Ectodermal cell (in vitro differentiated cells): ENCODE measurements around the gene SGTA.
A peak's percentile ranks its signal among the peaks of the same experiment; 100 is the strongest.

Source experiments
- H3K27ac ChIP-seq: 2 replicates; pipeline ENCODE4 v1.7.0; 2013; ENCODE audit warnings: mild to moderate bottlenecking, low read depth, low read length; ENCODE audit not compliant: insufficient read depth, poor library complexity, severe bottlenecking
- H3K27me3 ChIP-seq: 2 replicates; pipeline ENCODE4 v1.7.0; 2013; ENCODE audit warnings: mild to moderate bottlenecking, low read length; ENCODE audit not compliant: insufficient read depth, control insufficient read depth, poor library complexity, severe bottlenecking
- H3K36me3 ChIP-seq: one replicate; pipeline ENCODE4 v1.7.0; 2013; ENCODE audit warnings: low read length; ENCODE audit not compliant: control insufficient read depth, insufficient read depth
- H3K4me1 ChIP-seq: one replicate; pipeline ENCODE4 v1.7.0; 2013; ENCODE audit warnings: low read length; ENCODE audit not compliant: control insufficient read depth, insufficient read depth
- H3K4me3 ChIP-seq: 2 replicates; pipeline ENCODE4 v1.7.0; 2013; ENCODE audit warnings: low read depth, low read length, control low read depth; ENCODE audit not compliant: insufficient read depth
- H3K9me3 ChIP-seq: 2 replicates; pipeline ENCODE4 v1.7.0; 2013; ENCODE audit warnings: mild to moderate bottlenecking, low read length, moderate library complexity; ENCODE audit not compliant: control insufficient read depth
- WGBS, 2 experiments: methylation state at CpG; one replicate each; pipeline ENCODE4 v1.1.7; 2013; ENCODE audit warnings: missing lambda C conversion rate in 2 of 2; 5-methylcytosine and 5-hydroxymethylcytosine counted together

Gene SGTA

GRCh38 chr19:2750808-2751437, 32.1 kb downstream of the SGTA start:
- no peaks in the 10 kb centered on the region for H3K4me1 ChIP-seq
- peaks cover 7% of the 10 kb centered on the region for H3K36me3 ChIP-seq
- H3K27me3 ChIP-seq = peaks cover 8% of the 10 kb centered on the region
- H3K27ac ChIP-seq = no peak overlapping the region
- no peak overlapping the region for H3K4me3 ChIP-seq
- WGBS, 2 experiments = 86 to 88% methylated on average over 17 of the region's 17 CpGs
- H3K9me3 ChIP-seq = no peaks in the 10 kb centered on the region

- H3K27ac ChIP-seq = no peak overlapping the region
- WGBS, 2 experiments = 86 to 87% methylated on average over 7 of the region's 7 CpGs
- no peak overlapping the region for H3K4me3 ChIP-seq
- H3K9me3 ChIP-seq = no peaks in the 10 kb centered on the region
- H3K36me3 ChIP-seq = no peaks in the 10 kb centered on the region
- H3K27me3 ChIP-seq = peaks cover 13% of the 10 kb centered on the region
- H3K4me1 ChIP-seq = no peaks in the 10 kb centered on the region
These were observed 35.7 kb downstream of the SGTA start for GRCh38 chr19:2747349-2747748.

GRCh38 chr19:2744113-2744512, 39.0 kb downstream of the SGTA start:
- Histone ChIP-seq H3K27ac (no peak overlapping the region), H3K9me3 (no peaks in the 10 kb centered on the region), H3K36me3 (no peaks in the 10 kb centered on the region), H3K4me1 (peaks cover 3% of the 10 kb centered on the region), H3K4me3 (no peak overlapping the region), H3K27me3 (peaks cover 21% of the 10 kb centered on the region)
- WGBS, 2 experiments = 44 to 50% methylated on average over 4 of the region's 4 CpGs

GRCh38 chr19:2743099-2743498, 40.0 kb downstream of the SGTA start:
- H3K4me3 ChIP-seq = no peak overlapping the region
- H3K27ac ChIP-seq = no peak overlapping the region
- no peaks in the 10 kb centered on the region for H3K9me3 ChIP-seq
- peaks cover 5% of the 10 kb centered on the region for H3K4me1 ChIP-seq
- WGBS, 2 experiments = 78 to 85% methylated on average over 8 of the region's 8 CpGs
- no peaks in the 10 kb centered on the region for H3K36me3 ChIP-seq
- H3K27me3 ChIP-seq = peaks cover 16% of the 10 kb centered on the region

DNA sequence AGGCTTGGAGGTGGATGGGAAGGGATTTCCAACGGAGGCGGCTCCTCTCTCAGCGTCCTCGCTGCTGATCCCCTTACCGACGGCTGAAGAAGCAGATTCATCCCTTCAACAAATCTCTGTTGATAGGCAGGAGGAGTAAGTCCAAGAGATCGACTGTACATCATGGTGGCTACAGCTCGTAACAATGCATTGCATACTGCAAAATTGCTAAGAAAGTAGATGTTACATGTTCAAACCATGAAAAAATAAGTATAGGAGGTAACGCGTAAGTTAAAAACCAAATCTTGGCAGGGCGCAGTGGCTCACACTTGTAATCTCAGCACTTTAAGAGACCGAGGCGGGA, 42.8 kb downstream of the SGTA start:
- Histone ChIP-seq H3K27me3 (peaks cover 13% of the 10 kb centered on the region), H3K4me1 (peaks cover 5% of the 10 kb centered on the region), H3K27ac (no peak overlapping the region), H3K4me3 (no peak overlapping the region), H3K36me3 (no peaks in the 10 kb centered on the region), H3K9me3 (no peaks in the 10 kb centered on the region)
- 49 to 50% methylated on average over 13 of the region's 13 CpGs for WGBS, 2 experiments

DNA sequence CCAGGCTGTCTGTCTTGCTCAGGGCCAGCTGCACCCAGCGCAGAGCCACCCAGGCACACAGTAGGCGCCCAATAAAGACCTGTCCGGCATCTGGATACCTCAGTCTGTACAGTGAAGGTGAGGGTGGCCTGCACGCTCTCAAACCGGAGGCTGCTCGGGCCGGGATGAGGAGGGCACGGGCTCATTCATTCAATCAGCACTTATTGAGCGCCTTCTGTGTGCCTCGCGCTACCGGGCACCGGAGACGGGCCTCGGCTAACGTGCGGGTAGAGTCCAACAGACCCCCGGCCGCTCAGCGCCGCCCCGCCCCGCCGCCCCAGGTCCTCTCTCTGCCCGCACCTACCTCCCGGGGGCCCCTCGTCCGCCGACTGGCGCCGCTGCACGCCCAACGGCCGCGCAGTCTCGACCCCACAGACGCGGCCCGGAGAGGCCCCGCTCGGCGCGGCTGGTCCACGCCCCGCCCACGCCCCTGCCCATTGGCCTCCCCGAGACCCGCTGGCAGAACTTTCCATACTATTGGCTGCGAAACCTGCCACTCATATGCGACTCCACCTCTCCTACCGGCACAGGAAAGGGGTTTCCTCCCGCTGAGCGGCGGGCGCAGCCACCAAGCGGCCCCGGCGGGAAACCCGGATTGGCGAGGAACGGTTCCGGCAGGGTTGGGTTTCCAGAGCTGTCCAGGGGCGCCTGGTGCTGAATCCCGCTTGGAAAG, 43.3 kb downstream of the SGTA start, which contains the start of gene SLC39A3:
Gene SLC39A3 (minus strand): TSS at position 416 of the 712 bp plus-strand sequence. CDS start 2,760 bp downstream, outside the sequence.
- H3K4me3 ChIP-seq = peak within 1 kb of the TSS; percentile 91
- H3K4me1 ChIP-seq = peaks cover 5% of the 10 kb centered on the region
- no peak within 1 kb of the TSS for H3K27ac ChIP-seq
- no peaks in the 10 kb centered on the region for H3K36me3 ChIP-seq
- H3K9me3 ChIP-seq = no peaks in the 10 kb centered on the region
- WGBS, 2 experiments = 1% methylated on average over 64 of the region's 64 CpGs
- H3K27me3 ChIP-seq = peaks cover 13% of the 10 kb centered on the region

DNA sequence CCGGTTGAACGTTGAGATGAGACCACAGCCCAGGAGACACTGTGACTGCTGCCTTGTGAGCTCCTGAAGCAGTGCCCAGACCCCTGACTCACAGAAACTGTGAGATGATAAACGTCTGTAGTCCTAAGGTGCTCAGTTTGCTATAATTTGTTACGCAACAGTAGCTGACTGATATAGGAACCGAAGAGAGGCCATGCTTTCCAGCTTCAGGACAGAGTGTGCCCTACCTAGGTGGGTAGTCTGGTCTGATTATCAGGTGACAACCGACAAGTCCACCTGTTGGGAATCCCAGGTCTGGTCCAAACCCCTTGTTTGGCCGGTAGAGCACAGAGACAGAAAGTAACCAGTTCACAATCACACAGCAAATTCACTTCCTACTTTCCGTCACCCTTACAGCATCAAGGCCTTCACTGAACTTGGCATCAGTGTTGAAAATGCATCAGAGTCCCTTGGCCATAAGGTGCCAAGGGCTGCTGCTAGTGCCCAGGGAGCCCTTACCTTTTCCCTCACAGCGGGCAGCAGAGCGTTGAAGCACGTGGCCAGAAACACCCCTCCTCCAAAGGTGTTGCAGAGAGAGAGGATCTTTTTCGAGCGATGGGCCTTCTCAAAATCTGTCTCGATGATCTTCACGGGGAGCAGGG, 46.4 kb downstream of the SGTA start:
- Histone ChIP-seq H3K27ac (no peak overlapping the region), H3K9me3 (no peaks in the 10 kb centered on the region), H3K4me1 (peaks cover 5% of the 10 kb centered on the region), H3K36me3 (no peaks in the 10 kb centered on the region), H3K4me3 (no peak overlapping the region), H3K27me3 (peaks cover 8% of the 10 kb centered on the region)
- WGBS, 2 experiments = 94 to 95% methylated on average over 15 of the region's 15 CpGs

GRCh38 chr19:2735374-2735773, 47.7 kb downstream of the SGTA start:
- Histone ChIP-seq H3K36me3 (no peaks in the 10 kb centered on the region), H3K4me3 (no peak overlapping the region), H3K9me3 (no peaks in the 10 kb centered on the region), H3K4me1 (peaks cover 5% of the 10 kb centered on the region), H3K27me3 (no peaks in the 10 kb centered on the region), H3K27ac (no peak overlapping the region)
- WGBS, 2 experiments = 94 to 96% methylated on average over 12 of the region's 12 CpGs

- Histone ChIP-seq H3K36me3 (no peaks in the 10 kb centered on the region), H3K4me3 (no peak overlapping the region), H3K9me3 (no peaks in the 10 kb centered on the region), H3K27me3 (no peaks in the 10 kb centered on the region), H3K4me1 (peaks cover 5% of the 10 kb centered on the region), H3K27ac (no peak overlapping the region)
- 95 to 96% methylated on average over 26 of the region's 26 CpGs for WGBS, 2 experiments
These were observed 48.3 kb downstream of the SGTA start for GRCh38 chr19:2734589-2735288.
